Ovary (tissue), 3 donors: Measurements from ENCODE around the gene DGKQ.

Experiments
- CTCF ChIP-seq, 3 donors: fragments of 450-650 bp in 2 of 3; fragments of 200-600 bp in 1 of 3; IDR thresholded peaks; one replicate each; pipeline versions ENCODE4 v1.5.1 to v1.8.0; 2016 to 2022; ENCODE audit warnings: antibody characterized with exemption in 3 of 3, mild to moderate bottlenecking in 1 of 3
- EP300 ChIP-seq: sonication (generic); formaldehyde crosslinking; IDR thresholded peaks from one replicate; pipeline ENCODE4 v1.6.1; 2017; ENCODE audit warnings: antibody characterized with exemption
- POLR2A ChIP-seq: fragments of 450-650 bp; IDR thresholded peaks from one replicate; pipeline ENCODE4 v1.6.1; 2017; ENCODE audit warnings: antibody characterized with exemption, mild to moderate bottlenecking, moderate library complexity
- donor health status: DM: no; HTN: no; CAD: no.

GRCh38 chr4:953574-953915, 19.8 kb downstream of the DGKQ start:
- TF ChIP-seq CTCF (IDR thresholded peaks at IDR 0.05), result no peak
- TF ChIP-seq POLR2A, result no peak
- no peak for TF ChIP-seq EP300
